ENCODE results near the gene CLP1.
"Not testable (repeated sequence)": the region's sequence is repeated elsewhere in the genome, so short reads cannot be mapped to it uniquely, and the experiment has no call there.

The CLP1 gene

DNA sequence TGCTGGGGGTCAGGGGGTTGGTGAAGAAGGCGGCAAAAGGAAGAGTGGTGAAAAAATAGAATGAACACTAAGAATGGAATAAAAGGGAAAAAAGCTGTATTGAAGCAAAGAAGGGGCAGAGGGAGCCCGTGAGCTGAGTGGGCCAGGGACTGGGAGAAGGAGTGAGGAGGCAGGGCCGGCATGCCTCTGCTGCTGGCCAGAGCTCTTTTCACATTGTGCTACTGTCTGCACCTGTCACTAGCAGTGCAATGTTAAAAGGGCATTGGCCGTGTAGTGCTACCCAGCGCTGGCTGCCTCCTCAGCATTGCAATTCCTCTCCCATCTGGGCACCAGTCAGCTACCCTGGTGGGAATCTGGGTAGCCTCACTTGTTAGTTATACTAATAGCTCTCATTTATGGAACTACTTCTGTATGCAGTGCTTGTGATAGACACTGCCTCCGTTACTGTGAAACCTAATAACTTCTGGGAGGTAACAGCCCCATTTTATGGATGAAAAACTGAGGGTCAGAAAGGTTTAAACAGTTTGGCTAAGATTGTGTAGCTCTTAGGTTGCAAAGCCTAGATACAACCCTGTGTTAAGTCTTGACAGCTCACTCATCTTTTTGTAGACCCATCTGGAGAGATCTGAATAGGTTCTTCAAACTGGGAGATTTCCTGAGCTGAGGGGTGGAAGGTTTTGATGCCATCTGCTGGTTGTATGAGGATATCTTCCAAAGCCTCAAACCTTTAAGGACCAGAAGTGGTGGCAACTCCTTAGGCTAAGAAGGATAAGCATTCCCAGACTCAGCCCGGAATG lies 16.4 kb upstream of the CLP1 start:
- DNase-seq = no peak

- no peak for DNase-seq
Measured at GRCh38 chr11:57643802-57644201, 13.8 kb upstream of the CLP1 start.

GRCh38 chr11:57644748-57645688 lies 12.5 kb upstream of the CLP1 start:
- peak; percentile 45 for DNase-seq

DNA sequence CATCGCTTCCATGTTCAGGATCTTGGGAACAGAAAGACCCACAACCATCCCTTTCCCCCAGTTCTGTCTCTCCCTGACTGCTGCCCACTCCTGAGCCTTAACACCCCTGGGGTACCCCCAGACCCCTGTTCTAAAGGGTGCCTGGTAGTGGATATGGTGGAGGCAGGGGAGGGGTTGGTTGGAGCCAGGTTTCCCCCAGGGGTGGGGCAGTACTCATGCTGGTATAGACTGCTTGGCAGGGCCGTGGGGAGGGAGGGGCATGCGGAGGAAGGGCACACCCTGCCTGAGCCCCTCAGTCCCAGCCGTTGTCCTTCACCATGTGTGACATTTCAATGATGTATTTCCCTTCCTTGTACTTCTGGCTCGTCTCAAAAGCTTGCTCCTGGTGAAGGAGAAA lies 11.9 kb upstream of the CLP1 start:
- no peak for DNase-seq

DNA sequence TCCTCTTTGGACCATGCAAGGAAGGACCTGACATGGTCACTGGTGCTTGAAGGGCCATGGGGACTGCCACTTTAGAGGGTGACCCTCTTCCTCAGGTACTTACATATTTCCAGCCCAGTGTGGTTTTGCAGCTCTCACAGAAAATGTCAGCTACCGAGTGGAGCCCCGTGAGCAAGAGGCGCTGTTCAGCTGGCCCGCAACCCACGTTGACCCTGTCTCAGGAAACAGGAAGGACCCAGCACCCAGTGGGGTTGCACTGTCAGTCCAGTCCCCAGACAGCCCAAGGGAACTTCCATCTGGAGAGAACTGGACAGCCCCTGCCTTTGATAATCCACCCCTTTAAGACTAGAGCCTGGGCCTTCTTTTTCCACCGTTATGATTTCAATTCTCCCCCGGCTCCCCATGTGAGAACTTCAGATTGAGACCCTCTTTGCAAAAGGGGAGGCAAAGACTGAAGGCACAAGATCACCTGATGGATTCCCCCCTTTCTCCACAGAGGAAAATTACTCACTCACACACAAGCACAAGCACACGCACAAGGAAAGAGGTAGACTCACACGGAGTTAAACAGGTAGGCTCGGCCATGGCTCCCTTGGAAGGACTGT lies 11.3 kb upstream of the CLP1 start:
- no peak for DNase-seq

DNA sequence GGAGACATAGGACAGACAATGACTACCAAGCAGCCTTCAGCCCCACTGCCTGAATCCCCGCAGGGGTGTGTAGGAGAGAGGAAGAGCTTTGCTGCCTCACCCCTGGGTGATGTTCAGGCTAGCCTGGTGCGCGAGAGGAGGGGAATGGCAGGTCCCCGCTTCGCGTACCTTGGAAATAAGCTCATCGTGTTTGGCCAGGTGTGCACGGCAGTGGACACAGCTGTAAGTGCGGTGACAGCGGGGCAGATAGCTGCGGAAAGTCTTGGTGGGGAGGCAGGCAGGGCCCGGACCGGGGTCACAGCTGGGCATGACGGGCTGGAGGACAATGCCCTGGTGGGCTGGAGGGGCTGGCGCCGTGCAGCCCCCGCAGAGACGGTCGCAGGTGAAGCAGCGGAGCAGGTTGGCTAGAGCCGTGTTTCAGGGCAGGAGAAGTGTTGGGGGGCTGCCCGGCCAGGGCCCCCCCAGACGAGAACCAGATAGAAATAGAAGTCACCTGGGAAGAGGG lies 10.7 kb upstream of the CLP1 start:
- no peak for DNase-seq

GRCh38 chr11:57647372-57647771 lies 10.2 kb upstream of the CLP1 start:
- DNase-seq = no peak

DNA sequence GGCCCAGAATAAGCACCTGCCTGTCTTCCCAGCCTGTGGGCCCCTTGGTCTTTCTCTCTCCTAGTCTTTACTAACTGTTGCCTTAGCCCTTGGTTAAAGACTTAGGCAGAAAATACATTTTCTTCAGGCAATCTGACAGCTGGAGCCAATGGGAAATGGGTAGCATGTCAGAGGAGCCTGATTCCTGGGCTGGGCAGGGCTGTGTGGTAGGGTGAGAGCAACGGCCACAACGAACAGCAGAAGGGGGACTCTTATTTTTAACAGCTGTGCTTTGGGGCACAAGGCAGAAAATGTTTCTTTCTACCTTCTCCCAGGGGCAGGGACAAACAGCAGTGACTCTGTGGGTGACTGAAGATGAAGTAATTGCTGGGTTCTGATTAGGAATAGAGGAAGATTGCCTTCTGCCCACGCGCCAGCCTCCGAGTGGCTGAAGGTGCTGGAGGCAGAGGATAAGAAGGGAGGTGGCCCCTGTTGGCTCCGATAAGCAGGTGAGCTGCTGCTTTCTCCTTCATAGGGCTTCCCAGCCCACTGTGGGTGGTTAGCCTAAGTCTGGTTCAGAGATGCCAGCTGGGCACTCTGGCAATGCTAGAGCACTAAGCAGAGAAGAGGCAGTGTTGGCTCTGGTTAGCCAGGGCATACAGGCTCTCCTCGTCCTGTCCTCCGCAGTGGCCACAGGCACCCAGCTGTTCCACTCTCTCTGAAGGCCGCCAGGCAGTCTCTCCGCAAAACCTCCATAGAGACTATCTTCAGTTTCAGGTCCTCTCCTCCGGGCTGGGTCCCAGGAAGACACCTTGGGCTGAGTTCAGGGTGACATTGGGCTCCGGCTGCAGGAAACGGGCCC lies 9.4 kb upstream of the CLP1 start:
- no peak for DNase-seq

DNA sequence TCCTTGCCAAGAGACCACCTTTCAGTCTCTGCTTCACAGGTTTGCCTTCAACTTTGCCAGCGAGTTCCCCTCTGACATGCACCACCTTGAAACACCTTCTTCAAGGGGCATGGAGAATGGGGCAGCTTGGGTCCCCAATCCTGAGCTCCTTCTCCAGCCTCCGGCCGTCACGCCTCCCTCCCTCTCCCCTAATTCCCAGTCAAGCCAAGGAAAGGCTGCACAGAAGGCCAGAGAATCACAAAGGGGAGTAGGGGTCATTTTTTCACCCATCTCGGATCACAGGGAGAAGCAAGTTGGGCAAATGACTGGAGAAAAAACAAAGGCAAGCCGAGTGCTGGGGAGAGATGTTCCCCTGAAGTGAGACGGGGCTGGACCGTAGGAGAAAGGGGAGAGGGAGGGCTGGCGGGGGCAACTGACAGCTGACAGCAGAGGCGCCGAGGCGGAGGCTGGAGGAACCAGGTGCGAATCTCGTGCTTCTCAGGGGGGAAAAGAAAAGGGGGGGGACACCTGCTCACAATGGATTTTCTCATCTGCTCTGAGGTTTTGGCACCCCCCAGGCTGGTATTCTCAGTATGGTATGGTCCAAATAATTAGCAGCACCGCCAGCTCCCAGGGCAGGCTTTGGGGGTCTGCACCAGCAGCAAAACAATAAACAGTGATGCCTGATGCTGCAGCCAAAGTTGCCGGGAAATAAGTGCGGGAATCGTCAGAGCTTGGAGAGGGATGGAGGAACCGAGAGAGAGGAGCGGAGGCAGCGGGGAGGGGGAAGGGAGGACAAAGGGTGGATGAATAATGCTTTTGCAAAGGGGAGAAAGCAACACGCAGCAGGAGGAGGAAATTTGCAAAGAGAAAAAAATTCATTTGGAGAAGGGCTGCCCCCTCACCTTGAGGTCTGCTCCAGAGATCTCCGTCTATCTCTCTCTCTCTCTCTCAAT lies 8.5 kb upstream of the CLP1 start:
- DNase-seq = no peak

- DNase-seq = no peak
Measured at GRCh38 chr11:57649826-57650738, 7.5 kb upstream of the CLP1 start, which contains the start of gene YPEL4. TSS of gene YPEL4 (minus strand) at chr11:57649912. CDS start at chr11:57647107, 2,805 bp downstream.

DNA sequence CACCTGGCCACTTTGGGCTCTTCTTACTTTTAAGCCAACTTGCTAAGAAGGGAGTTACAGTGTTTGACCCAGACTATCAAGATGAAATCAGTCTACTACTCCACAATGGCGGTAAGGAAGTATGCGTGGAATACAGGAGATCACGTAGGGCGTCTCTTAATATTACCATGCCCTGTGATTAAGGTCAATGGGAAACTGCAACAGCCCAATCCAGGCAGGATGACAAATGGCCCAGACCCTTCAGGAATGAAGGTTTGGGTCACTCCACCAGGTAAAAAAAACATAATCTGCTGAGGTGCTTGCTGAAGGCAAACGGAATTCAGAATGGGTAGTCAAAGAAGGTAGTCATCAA lies 6.8 kb upstream of the CLP1 start:
- DNase-seq = no peak

DNA sequence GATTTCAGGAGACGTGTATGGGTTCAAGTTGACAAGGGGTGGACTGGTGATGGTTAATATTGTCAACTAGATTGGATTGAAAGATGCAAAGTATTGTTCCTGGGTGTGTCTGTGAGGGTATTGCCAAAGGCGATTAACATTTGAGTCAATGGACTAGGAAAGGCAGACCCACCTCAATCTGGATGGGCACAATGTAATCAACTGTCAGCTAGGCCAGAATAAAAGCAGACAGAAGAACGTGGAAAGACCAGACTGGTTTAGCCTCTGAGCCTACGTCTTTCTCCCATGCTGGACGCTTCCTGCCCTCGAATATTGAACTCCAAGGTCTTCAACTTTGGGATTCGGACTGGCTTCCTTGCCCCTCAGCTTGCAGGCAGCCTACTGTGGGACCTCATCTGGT lies 6.2 kb upstream of the CLP1 start:
- DNase-seq = no peak

GRCh38 chr11:57652230-57652629 lies 5.3 kb upstream of the CLP1 start:
- DNase-seq = not testable (repeated sequence)

DNA sequence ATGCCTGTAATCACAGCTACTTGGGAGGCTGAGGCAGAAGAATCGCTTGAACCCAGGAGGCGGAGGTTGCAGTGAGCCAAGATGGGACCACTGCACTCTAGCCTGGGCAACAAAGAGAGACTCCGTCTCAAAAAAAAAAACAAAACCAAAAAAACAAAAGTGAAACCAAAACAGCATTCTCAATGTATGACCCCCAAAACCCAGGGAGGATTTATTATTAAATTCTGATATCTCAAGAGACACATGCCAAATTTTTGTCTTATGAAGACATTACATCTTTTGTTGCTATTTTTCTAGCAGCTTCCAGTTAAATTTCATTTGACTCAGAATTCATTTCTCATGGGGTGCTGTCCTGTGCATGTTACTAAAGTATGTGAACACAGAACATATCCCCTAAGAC lies 4.9 kb upstream of the CLP1 start:
- no peak for DNase-seq

- DNase-seq = no peak
Measured at GRCh38 chr11:57653163-57653562, 4.4 kb upstream of the CLP1 start.

GRCh38 chr11:57656885-57657193 lies 723 bp upstream of the CLP1 start:
- no peak for DNase-seq

DNA sequence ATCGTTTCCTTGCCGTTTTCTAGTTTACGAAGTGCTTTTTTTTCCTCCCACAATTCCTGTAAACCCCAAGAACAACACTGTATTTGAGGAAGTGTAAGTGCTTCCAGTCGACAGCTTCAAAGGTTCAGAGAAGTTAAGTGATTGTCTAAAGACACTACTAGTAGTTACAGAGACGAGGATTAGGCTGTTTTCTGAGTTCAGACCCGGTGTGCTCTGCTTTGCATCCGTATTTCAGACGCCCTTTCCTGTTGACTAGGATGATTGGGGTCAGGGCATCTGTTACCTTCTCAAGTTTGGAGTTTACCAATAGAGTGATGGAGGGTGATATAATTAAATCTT lies 430 bp downstream of the CLP1 start:
- no peak for DNase-seq

- no peak for DNase-seq
Measured at GRCh38 chr11:57659669-57660068, 2.1 kb downstream of the CLP1 start.

- DNase-seq = no peak
Measured at GRCh38 chr11:57662893-57663292, 5.3 kb downstream of the CLP1 start.

- no peak for DNase-seq
Measured at GRCh38 chr11:57663975-57664374, 6.4 kb downstream of the CLP1 start.
